Upper lobe of left lung (tissue), 6 donors: Measurements from ENCODE around the gene UBC. TPM values are rescaled to one million over a fixed set of nuclear protein-coding genes. Genes with fewer than 3 reads are reported as not detected.
A peak's percentile ranks its signal among the peaks of the same experiment; 100 is the strongest.

ENCODE experiments used
- ATAC-seq, 2 donors: fragments of 200-7000 bp; cut with Tn5 transposase; one replicate each; pipeline ENCODE4 v1.9.1; 2022; ENCODE audit warnings: mild to moderate bottlenecking in 2 of 2, moderate library complexity in 2 of 2; ENCODE audit not compliant: low FRiP score in 2 of 2
- DNase-seq, 2 donors: peaks; one replicate each; pipeline ENCODE4 v3.0.0-alpha.2; 2019 to 2020
- H3K27ac ChIP-seq, 4 donors: fragments of 200-600 bp; sonication (generic); one replicate each; pipeline ENCODE4 v1.5.1; 2016 to 2019
- H3K27me3 ChIP-seq, 4 donors: fragments of 200-600 bp; sonication (generic); one replicate each; pipeline ENCODE4 v1.5.1; 2017 to 2019
- H3K36me3 ChIP-seq, 4 donors: fragments of 200-600 bp; sonication (generic); one replicate each; pipeline ENCODE4 v1.5.1; 2016 to 2019
- H3K4me1 ChIP-seq, 4 donors: fragments of 200-600 bp; sonication (generic); one replicate each; pipeline ENCODE4 v1.5.1; 2018 to 2019
- H3K4me3 ChIP-seq, 4 donors: fragments of 200-600 bp; sonication (generic); one replicate each; pipeline ENCODE4 v1.5.1; 2017 to 2019; ENCODE audit warnings: mild to moderate bottlenecking in 2 of 4, moderate library complexity in 1 of 4
- H3K9me3 ChIP-seq, 4 donors: fragments of 200-600 bp; sonication (generic); one replicate each; pipeline ENCODE4 v1.5.1; 2018 to 2019
- EP300 ChIP-seq, 4 donors: sonication (generic); formaldehyde crosslinking; IDR thresholded peaks; one replicate each; pipeline ENCODE4 v1.5.1; 2017; ENCODE audit warnings: antibody characterized with exemption in 4 of 4, control low read depth in 2 of 4
- POLR2A ChIP-seq, 4 donors: fragments of 450-650 bp; IDR thresholded peaks; one replicate each; pipeline ENCODE4 v1.5.1; 2016 to 2017; ENCODE audit warnings: antibody characterized with exemption in 4 of 4, mild to moderate bottlenecking in 2 of 4
- POLR2AphosphoS5 ChIP-seq, 2 donors: sonication (generic); formaldehyde crosslinking; IDR thresholded peaks; one replicate each; pipeline ENCODE4 v1.5.1; 2017; ENCODE audit warnings: antibody characterized with exemption in 2 of 2
- WGBS, 2 donors: methylation state at CpG; one replicate each; pipeline ENCODE4 v1.1.5; 2017 to 2018; 5-methylcytosine and 5-hydroxymethylcytosine counted together
- total RNA-seq, 6 donors: library from RNA; depleted of rRNA in 4 of 6; stranded (reverse); fragments of >200 nt in 4 of 6; gene quantifications; one replicate each; pipeline versions ENCODE4 v1.1.0 to v1.2.1, GENCODE V29; 2016 to 2021
- TF ChIP-seq, protein P1 (sequence below), 6 experiments: fragments of 450-650 bp in 4 of 6; fragments of 200-600 bp in 2 of 6; sonication (generic) in 2 of 6; IDR thresholded peaks; one replicate each; pipeline ENCODE4 v1.5.1; 2016 to 2019; ENCODE audit warnings: antibody characterized with exemption in 6 of 6
- donor health status: DM: no; HTN: no; CAD: no; lungs with moderate emphysema.
- donor health status: DM: no; HTN: yes; CAD: no; lungs with severe emphysema.

Gene UBC
- total RNA-seq, 6 donors from 2014 or later, result 649 to 1,729 (median 1,078) TPM

- ATAC-seq, result no peak
- DNase-seq, result no peak
- WGBS, 2 donors, result 75 to 82% methylated on average over 9 of the region's 9 CpGs
Observed at GRCh38 chr12:124866883-124867400, 47.5 kb downstream of the UBC start.

DNA sequence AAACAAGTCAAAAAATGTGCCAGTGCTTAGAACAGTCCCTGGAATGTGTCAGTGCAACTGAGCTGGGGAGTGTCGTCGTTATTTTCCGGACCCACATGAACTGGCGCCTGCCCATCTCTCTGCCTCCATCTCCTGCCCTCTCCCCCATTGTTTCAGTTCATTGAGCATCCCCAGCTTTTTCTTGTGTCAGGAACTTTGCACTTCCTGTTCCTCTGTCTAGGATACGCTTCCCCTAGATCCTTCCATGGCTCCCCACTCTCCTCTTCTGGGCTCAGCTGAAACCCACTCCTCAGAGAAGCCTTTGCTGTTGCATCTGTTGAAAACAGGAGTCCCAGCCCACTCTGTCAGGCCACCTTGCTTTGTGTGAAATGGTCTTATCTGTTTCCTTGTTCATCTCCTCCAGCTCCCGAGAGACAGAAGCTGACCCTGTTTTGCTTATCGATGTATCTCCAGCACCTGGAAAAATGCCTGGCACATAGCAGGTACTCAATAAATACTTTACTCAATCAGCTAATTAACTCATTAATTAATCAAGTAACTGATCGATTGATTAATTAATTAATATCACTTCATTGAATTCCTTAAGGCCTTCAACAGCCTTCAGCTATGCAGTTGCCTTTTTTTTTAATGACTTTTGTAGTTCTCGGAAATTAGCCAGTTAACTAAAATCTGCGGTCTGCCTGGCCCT, 48.1 kb downstream of the UBC start:
- Histone ChIP-seq H3K36me3 (no peaks in the 10 kb centered on the region), H3K9me3 (no peaks in the 10 kb centered on the region), H3K4me1 (peaks cover 17 to 61% (median 32%) of the 10 kb centered on the region in 4 donors), H3K4me3 (no peak overlapping the region), H3K27ac (peak overlapping the region in 1 of 4 donors; percentile 74), H3K27me3 (no peaks in the 10 kb centered on the region)
- no peak for ATAC-seq
- DNase-seq, result no peak
- TF ChIP-seq POLR2AphosphoS5 (IDR thresholded peaks at IDR 0.05), result no peak
- no peak for TF ChIP-seq EP300 (IDR thresholded peaks at IDR 0.05)
- no peak for TF ChIP-seq POLR2A (IDR thresholded peaks at IDR 0.05)
- TF ChIP-seq, protein P1, sequence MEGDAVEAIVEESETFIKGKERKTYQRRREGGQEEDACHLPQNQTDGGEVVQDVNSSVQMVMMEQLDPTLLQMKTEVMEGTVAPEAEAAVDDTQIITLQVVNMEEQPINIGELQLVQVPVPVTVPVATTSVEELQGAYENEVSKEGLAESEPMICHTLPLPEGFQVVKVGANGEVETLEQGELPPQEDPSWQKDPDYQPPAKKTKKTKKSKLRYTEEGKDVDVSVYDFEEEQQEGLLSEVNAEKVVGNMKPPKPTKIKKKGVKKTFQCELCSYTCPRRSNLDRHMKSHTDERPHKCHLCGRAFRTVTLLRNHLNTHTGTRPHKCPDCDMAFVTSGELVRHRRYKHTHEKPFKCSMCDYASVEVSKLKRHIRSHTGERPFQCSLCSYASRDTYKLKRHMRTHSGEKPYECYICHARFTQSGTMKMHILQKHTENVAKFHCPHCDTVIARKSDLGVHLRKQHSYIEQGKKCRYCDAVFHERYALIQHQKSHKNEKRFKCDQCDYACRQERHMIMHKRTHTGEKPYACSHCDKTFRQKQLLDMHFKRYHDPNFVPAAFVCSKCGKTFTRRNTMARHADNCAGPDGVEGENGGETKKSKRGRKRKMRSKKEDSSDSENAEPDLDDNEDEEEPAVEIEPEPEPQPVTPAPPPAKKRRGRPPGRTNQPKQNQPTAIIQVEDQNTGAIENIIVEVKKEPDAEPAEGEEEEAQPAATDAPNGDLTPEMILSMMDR (IDR thresholded peaks at IDR 0.05), result no peak
- 74 to 75% methylated on average over 10 of the region's 10 CpGs for WGBS, 2 donors

More at GRCh38 chr12:124866883-124867400, 47.5 kb downstream of the UBC start:
- Histone ChIP-seq H3K4me3 (no peak overlapping the region), H3K27me3 (no peaks in the 10 kb centered on the region), H3K27ac (peak overlapping the region in 1 of 4 donors; percentile 32), H3K9me3 (no peaks in the 10 kb centered on the region), H3K4me1 (peaks cover 17 to 55% (median 32%) of the 10 kb centered on the region in 4 donors), H3K36me3 (no peaks in the 10 kb centered on the region)
- no peak for TF ChIP-seq POLR2A (IDR thresholded peaks at IDR 0.05)
- no peak for TF ChIP-seq POLR2AphosphoS5 (IDR thresholded peaks at IDR 0.05)
- TF ChIP-seq, protein P1 (IDR thresholded peaks at IDR 0.05), result no peak
- no peak for TF ChIP-seq EP300 (IDR thresholded peaks at IDR 0.05)

- no peak for ATAC-seq
- peaks cover 17 to 63% (median 32%) of the 10 kb centered on the region in 4 donors for H3K4me1 ChIP-seq
- H3K9me3 ChIP-seq, result no peaks in the 10 kb centered on the region
- 59 to 71% methylated on average over 7 of the region's 7 CpGs for WGBS, 2 donors
- H3K36me3 ChIP-seq, result no peaks in the 10 kb centered on the region
- H3K4me3 ChIP-seq, result no peak overlapping the region
- H3K27ac ChIP-seq, result peak overlapping the region in 3 of 4 donors; percentile 22 to 74 (median 30)
- TF ChIP-seq POLR2A (IDR thresholded peaks at IDR 0.05), result no peak
- DNase-seq, result peak in 1 of 2 donors; percentile 57
- H3K27me3 ChIP-seq, result no peaks in the 10 kb centered on the region
Observed at GRCh38 chr12:124865728-124866127, 48.7 kb downstream of the UBC start.

- no peaks in the 10 kb centered on the region for H3K36me3 ChIP-seq
- peak overlapping the region; percentile 27 to 81 (median 73) for H3K27ac ChIP-seq
- ATAC-seq (no peak), DNase-seq (peak in 1 of 2 donors; percentile 76)
- H3K4me3 ChIP-seq, result peak overlapping the region in 3 of 4 donors; percentile 68 to 80 (median 75)
- TF ChIP-seq EP300 (IDR thresholded peaks at IDR 0.05) (no peak), POLR2AphosphoS5 (IDR thresholded peaks at IDR 0.05) (no peak), POLR2A (IDR thresholded peaks at IDR 0.05) (no peak)
- TF ChIP-seq, protein P1 (IDR thresholded peaks at IDR 0.05), result no peak
- WGBS, 2 donors, result 90 to 92% methylated on average over 14 of the region's 14 CpGs
- no peaks in the 10 kb centered on the region for H3K27me3 ChIP-seq
- no peaks in the 10 kb centered on the region for H3K9me3 ChIP-seq
- peaks cover 17 to 60% (median 32%) of the 10 kb centered on the region in 4 donors for H3K4me1 ChIP-seq
Observed at GRCh38 chr12:124864326-124864752, 50.1 kb downstream of the UBC start.

GRCh38 chr12:124863416-124864325, 50.8 kb downstream of the UBC start, which contains the start of gene SCARB1:
TSS of gene SCARB1 (minus strand) at chr12:124863864. CDS start at chr12:124863720, 144 bp downstream.
- DNase-seq (peak; percentile 83 to 96), ATAC-seq (peak; percentile 90 to 96)
- WGBS, 2 donors, result 0 to 1% methylated on average over 8 to 49 of the region's 89 CpGs
- peak within 1 kb of the TSS; percentile 27 to 81 (median 73) for H3K27ac ChIP-seq
- H3K9me3 ChIP-seq, result no peaks in the 10 kb centered on the region
- no peaks in the 10 kb centered on the region for H3K36me3 ChIP-seq
- TF ChIP-seq EP300 (IDR thresholded peaks at IDR 0.05), result no peak
- TF ChIP-seq, protein P1 (IDR thresholded peaks at IDR 0.05), result peak in 2 of 6 experiments; percentile 41 to 44
- peak in 2 of 4 donors; percentile 28 to 69 for TF ChIP-seq POLR2A (IDR thresholded peaks at IDR 0.05)
- peak in 1 of 2 donors; percentile 62 for TF ChIP-seq POLR2AphosphoS5 (IDR thresholded peaks at IDR 0.05)
- peak within 1 kb of the TSS; percentile 66 to 80 (median 72) for H3K4me3 ChIP-seq
- no peaks in the 10 kb centered on the region for H3K27me3 ChIP-seq
- H3K4me1 ChIP-seq, result peaks cover 17 to 53% (median 30%) of the 10 kb centered on the region in 4 donors
